ENCODE data around the gene SLC2A4RG.

DNA sequence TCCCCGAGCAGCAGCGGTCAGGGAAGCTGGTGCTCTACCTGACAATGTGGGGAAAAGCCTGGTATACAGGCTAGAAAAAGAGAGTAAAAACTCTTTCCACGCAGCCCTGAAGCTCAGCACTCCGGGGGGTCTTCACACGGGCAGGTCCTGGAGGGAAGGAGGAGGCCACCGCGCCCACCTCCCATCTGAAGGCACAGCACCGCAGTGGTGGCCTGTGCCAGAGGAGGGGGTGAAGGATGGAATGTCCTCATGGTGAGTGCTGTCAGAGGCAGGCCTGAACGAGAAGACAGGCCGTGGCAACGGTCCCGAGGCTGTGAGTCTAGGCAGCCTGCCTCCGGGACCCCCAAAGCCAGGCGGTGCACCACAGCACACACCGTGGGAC is 5.8 kb downstream of the SLC2A4RG start:
- TF ChIP-seq, protein P1, sequence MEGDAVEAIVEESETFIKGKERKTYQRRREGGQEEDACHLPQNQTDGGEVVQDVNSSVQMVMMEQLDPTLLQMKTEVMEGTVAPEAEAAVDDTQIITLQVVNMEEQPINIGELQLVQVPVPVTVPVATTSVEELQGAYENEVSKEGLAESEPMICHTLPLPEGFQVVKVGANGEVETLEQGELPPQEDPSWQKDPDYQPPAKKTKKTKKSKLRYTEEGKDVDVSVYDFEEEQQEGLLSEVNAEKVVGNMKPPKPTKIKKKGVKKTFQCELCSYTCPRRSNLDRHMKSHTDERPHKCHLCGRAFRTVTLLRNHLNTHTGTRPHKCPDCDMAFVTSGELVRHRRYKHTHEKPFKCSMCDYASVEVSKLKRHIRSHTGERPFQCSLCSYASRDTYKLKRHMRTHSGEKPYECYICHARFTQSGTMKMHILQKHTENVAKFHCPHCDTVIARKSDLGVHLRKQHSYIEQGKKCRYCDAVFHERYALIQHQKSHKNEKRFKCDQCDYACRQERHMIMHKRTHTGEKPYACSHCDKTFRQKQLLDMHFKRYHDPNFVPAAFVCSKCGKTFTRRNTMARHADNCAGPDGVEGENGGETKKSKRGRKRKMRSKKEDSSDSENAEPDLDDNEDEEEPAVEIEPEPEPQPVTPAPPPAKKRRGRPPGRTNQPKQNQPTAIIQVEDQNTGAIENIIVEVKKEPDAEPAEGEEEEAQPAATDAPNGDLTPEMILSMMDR (IDR thresholded peaks at IDR 0.05): no peak
- no peak for TF ChIP-seq POLR2A (IDR thresholded peaks at IDR 0.05)
